ENCODE data around the gene KIF9.
"Not testable (repeated sequence)": the region's sequence is repeated elsewhere in the genome, so short reads cannot be mapped to it uniquely, and the experiment has no call there.

Gene KIF9

GRCh38 chr3:47250309-47251060 lies 32.1 kb downstream of the KIF9 start:
- DNase-seq (ENCODE audit: low read depth in 2 of 2), result no peak

GRCh38 chr3:47247131-47248064 lies 35.2 kb downstream of the KIF9 start:
- no peak for DNase-seq (ENCODE audit: low read depth in 2 of 2)

DNA sequence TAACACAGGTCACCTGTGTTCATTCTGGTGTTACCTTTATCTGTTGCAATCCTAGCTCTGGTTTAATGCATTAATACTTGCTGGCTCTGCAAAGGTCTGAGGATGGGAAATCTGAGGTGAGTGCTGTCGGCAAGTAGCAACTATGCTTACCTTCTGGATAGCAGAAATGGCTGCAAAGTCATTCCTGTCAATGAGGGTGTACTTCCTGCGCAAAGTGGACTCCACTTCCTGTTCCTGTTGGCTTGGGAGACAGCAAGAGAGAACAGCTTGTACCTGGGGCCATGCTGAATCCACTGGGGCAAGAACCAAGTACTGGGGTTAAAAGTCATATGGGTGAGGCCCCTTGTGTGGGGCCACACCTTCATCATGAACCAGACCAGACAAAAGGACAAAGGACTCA lies 37.3 kb downstream of the KIF9 start:
- DNase-seq (ENCODE audit: low read depth in 2 of 2), result no peak

GRCh38 chr3:47244531-47245100 lies 38.0 kb downstream of the KIF9 start:
- no peak for DNase-seq (ENCODE audit: low read depth in 2 of 2)

DNA sequence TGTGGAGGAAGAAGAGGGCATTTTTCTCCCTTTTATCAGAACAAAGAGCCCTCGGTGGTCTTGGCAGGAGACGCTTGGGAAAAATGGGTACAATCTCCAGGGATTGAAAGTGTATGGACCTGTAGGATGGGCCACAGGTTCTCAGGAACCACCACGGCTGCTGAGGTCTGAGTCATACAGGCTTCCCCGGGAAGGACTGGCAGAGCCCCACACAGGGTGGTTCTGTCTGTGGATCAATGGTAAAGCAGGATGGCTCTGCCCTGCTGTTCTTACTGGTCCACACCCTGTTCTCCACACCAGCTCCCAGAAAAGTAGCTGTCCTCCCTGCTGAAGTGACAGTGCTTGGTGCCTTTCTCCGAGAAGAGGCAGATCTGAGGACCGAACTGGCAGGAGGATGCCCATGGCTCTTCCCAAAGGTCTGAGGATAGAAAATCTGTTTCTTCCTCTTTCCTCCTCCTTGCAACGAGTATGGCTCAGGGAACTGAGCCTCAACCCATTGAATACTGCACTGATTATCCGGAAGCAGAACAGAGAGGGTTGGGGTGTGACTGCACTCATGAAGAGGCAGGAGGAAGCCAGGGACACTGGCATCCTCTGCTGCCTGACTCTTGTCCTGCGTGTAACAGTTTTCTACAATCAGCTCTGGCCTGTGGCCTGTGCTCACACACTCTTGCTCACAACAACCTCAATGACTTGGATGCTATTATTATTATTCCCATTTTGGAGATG lies 39.0 kb downstream of the KIF9 start:
- DNase-seq (ENCODE audit: low read depth in 2 of 2), result no peak

DNA sequence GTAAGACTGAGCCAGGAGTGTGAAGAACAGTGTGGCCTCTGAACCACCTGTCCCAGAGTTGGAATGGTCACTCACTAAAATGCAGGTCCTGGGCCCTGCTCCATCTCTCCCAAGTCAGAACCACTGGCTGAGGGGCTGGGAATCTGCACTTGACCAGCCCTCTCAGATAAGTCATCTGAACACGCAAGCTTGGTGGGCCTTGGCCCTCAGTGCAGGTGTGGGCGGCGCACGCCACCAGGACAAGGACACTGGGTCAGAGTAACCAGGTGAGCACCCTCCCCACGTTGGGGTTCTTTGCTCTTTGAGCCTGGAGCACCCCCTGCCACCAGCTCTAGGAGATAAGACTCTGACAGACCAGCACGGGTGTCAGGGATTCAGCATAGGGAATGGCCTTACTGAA lies 42.7 kb downstream of the KIF9 start:
- DNase-seq (ENCODE audit: low read depth in 2 of 2), result no peak

GRCh38 chr3:47238017-47238416 lies 44.6 kb downstream of the KIF9 start:
- no peak for DNase-seq (ENCODE audit: low read depth in 2 of 2)

DNA sequence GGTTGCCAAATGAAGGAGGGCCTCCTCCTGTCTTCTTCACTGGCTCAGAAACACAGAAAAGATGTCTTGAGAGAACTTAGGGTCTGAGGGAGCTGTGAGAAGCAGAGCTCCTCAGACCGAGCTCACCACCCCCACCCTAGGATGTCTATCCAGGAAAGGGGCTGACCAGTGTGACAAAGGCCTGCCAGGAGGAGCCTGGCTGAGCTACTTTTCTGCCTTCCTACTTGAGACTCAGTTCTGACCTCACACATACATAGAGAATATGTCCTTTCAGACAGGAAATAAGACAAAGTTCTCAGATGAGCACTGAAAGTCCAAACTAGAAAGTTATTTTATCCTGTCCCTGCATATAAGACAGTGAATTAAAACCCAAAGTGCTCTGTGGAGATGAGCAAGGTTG lies 54.5 kb downstream of the KIF9 start:
- no peak for DNase-seq (ENCODE audit: low read depth in 2 of 2)

DNA sequence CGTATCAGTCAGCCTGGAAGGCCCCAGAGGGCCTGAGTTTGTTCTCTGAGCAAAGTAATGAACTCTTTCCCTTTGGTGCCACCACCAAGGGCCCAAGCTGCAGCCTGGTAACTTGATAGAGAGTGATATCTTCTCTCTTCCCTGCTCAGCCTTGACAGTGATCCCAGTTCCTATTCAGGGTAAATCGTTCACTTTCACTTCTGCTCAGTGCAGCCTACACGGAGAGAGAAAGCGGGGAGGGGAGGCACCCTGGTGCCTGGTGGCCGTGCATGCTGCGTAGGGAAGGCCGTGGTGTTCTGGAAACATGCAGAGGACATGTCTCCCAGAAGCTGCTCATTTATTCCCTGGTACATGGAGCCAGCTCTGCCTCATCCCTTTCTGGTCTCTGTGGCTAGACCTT lies 54.9 kb downstream of the KIF9 start:
- DNase-seq (ENCODE audit: low read depth in 2 of 2), result no peak

DNA sequence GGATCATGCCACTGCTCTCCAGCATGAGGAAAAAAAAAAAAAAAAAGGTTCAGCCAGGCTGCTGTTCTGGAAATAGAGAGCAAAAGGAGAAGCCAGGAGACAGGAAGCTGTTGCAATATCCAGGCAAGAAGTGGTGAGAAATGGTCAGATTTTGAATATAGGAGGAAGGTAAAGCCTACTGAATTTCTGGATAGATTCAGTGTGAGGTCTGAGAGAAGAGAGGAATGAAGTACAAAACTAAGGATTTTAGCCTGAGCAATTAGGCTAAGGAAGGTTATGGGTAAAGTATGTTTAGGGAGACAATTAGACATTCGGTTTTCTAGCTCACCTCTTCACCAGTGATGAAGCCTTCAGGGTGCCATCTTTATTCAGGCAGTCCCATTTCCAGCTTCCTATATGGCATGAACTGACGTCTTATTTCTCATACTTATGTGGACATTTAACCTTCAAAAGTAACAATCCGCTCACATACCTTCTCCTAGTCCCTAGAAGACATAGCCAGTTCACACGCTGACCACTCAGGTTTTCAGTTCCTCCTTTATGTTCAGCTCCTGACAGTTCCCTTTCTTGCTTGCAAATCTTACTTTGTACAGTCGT lies 57.2 kb downstream of the KIF9 start:
- DNase-seq (ENCODE audit: low read depth in 2 of 2), result no peak

- DNase-seq (ENCODE audit: low read depth in 2 of 2), result no peak
These were observed 58.8 kb downstream of the KIF9 start for GRCh38 chr3:47223755-47224154.

DNA sequence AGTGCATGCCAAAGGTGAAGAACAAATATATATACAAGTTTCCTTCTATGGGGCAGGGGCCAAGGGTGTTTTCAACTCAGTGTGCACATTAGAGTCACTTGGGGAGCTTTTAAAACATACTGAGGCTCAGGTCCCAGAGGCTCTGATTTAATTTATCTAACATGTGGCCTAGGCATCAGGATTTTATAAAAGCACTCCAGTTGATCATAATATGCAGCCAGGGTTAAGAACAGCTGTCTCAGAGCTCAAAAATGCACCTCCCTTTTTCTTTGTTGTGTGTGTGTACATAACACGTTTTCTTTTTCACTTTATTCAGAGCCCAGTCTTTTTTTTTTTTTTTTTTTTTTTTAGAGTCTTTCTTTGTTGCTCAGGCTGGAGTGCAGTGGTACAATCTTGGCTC lies 60.8 kb downstream of the KIF9 start:
- no peak for DNase-seq (ENCODE audit: low read depth in 2 of 2)

DNA sequence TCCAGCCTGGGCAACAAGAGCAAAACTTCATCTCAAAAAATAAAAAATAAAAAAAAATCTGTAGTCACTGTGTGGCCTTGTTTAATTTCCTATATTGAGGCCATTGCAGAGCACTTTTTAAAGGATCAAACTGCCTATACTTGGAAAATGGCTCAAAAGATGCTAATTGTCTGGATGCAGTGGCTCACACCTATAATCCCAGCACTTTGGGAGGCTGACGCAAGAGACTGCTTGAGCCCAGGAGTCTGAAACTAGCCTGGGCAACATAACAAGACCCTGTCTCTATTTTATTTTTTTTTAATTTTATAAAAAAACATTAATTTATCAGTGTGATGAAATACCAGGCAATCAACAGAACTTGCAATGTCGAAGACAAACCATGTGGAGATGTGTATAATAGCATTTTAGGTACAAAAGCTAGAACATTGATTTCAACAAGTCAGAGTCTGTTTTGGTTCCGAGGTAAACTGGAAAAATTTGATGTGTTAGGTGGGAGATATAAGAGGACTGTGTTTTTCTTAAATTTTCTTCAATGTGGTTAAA lies 71.7 kb downstream of the KIF9 start:
- no peak for DNase-seq (ENCODE audit: low read depth in 2 of 2)

DNA sequence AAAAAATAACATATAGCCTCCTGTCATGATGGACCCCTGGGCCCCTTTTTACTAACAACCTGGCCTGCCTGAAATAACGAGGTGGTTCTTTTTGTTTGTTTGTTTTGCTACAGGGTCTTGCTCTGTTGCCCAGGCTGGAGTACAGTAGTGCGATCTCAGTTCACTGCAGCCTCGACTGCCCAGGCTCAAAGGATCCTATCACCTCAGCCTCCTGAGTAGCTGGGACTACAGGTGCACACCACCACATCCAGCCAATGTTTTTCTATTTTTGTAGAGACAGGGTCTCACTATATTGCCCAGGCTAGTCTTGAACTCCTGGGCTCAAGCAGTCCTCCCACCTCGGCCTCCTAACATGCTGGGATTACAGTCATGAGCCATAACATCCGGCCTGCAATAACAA lies 76.6 kb downstream of the KIF9 start:
- not testable (repeated sequence) for DNase-seq (ENCODE audit: low read depth in 2 of 2)

DNA sequence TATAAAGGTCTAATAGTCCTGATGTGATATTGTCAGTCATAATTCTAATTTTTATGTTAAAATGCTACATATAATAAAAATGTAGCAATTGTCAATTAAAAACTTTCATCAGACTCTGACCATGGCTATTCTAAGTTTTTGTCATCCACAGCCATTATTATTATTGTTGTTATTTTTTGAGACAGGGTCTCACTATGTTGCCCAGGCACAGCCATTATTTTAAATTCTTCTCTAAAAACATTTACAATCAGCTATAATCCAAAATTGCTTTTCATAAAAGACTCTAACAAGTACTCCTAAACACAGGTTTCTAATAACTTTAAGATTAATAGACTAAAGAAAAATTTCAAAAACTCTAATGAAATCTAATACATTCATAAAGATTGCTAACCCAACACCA lies 77.7 kb downstream of the KIF9 start:
- no peak for DNase-seq (ENCODE audit: low read depth in 2 of 2)

DNA sequence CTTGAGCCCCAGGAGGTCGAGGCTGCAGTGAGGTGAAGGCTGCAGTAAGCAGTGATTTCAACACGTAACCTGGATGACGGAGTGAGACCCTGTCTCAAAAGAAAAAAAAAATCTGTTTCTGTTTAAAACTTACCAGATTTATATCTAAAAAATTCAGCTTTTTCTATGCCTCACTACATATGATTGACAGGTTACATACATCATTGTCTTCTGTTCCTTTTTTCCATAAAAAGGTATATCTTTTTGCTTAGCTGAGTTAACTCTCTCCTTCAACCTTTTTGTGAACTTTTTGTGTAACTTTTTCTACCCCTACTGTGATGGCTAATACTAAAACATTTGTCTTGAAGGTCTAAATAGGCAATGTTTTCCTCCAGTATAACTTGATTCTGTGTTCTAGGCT lies 80.1 kb downstream of the KIF9 start:
- no peak for DNase-seq (ENCODE audit: low read depth in 2 of 2)

DNA sequence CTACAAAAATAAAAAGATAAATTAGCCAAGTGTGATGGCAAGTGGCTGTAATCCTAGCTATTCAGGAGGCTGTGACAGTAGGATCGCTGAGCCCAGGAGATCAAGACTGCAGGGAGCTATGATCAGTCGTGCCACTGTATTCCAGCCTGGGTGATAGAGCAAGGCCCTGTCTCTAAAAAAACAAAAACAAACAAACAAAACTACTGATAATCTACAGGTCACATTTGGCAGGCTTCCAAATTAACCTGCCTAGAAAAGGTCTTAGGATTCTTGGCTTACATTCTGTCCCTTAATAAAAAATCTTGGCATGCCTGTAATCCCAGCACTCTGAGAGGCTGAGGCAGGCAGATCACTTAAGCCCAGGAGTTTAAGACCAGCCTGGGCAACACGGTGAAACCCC lies 85.3 kb downstream of the KIF9 start:
- DNase-seq (ENCODE audit: low read depth in 2 of 2), result no peak

- no peak for DNase-seq (ENCODE audit: low read depth in 2 of 2)
These were observed 87.6 kb downstream of the KIF9 start for GRCh38 chr3:47194994-47195393.

GRCh38 chr3:47193871-47194859 lies 88.4 kb downstream of the KIF9 start:
- no peak for DNase-seq (ENCODE audit: low read depth in 2 of 2)

DNA sequence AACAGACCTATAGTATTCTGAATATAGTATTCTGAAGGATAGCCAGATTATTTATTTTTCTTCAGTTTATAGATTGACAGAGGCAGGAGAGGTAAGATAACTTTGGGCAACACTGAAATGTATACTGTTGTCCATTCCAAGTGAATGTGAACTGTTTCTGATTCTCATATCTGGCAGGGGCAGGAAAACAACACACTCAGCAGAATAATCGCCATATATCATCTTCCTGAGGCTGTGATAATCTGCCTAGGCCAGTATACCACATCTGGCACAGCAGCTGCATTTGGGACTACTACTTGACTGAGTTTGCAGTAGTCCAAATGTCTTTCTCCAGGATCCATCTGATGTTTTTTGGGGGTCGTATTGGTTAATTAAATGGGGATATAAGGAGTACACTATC lies 96.3 kb downstream of the KIF9 start:
- DNase-seq (ENCODE audit: low read depth in 2 of 2), result no peak
